ENCODE measurements around the gene BLTP1.

BLTP1 gene

DNA sequence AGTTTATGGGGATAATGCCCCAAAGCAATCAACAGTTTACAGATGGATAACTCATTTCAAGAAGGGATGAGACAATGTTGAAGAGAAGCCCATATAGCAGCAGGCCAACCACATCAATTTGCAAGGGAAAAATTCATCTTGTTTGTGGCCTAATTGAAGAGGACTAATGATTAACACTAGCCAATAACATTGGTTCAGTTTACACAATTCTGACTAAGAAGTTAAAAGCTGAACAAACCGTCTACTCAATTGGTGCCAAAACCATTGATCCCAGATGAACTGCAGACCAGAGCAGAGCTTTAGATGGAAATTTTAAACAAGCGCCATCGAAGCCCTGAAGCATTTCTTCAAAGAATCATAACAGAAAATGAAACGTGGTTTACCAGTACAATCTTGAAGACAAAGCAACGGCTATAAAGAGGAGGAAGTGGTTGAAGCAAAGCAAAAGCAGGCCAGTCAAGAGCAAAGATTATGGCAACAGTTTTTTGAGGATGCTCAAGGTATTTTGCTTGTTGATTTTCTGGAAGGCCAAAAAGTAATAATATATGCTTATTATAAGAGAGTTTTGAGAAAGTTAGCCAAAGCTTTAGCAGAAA, 20.5 kb upstream of the BLTP1 start:
- no peak overlapping the region for H3K27ac ChIP-seq (ENCODE audit: poor library complexity, severe bottlenecking)
- ATAC-seq (ENCODE audit: low read depth), result no peak
- H3K4me3 ChIP-seq (ENCODE audit: severe bottlenecking), result no peak overlapping the region
- H3K9me3 ChIP-seq (ENCODE audit: severe bottlenecking), result peaks cover 2% of the 10 kb centered on the region
- no peak for TF ChIP-seq CTCF (IDR thresholded peaks at IDR 0.05; ENCODE audit: poor library complexity, severe bottlenecking)
- no peak for DNase-seq (ENCODE audit: low spot score)
- no peaks in the 10 kb centered on the region for H3K36me3 ChIP-seq (ENCODE audit: low read depth)
- no peaks in the 10 kb centered on the region for H3K27me3 ChIP-seq (ENCODE audit: insufficient read depth, poor library complexity, severe bottlenecking)
- no peaks in the 10 kb centered on the region for H3K4me1 ChIP-seq (ENCODE audit: insufficient read depth, poor library complexity, severe bottlenecking)

DNA sequence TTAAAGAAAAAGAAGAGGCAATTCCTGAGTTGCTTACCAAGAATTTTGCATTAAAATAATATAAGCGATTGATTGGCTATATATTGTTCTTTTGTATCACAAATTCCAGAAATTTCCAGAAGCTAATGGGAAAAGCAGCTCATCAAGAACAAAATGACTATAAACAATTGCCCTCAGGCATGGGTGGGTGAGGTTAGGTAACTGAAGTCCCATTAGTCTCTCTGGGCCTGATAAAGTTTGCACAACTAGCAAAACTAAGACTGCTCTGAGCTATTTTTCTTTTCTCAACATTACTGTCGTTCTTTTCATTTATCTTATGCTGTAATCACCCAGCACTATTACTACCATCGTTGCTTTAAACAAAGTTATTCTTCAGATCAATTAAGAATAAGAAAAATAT, 19.2 kb upstream of the BLTP1 start:
- H3K36me3 ChIP-seq (ENCODE audit: low read depth), result no peaks in the 10 kb centered on the region
- DNase-seq (ENCODE audit: low spot score), result no peak
- no peak overlapping the region for H3K27ac ChIP-seq (ENCODE audit: poor library complexity, severe bottlenecking)
- H3K9me3 ChIP-seq (ENCODE audit: severe bottlenecking), result peaks cover 2% of the 10 kb centered on the region
- H3K27me3 ChIP-seq (ENCODE audit: insufficient read depth, poor library complexity, severe bottlenecking), result no peaks in the 10 kb centered on the region
- H3K4me3 ChIP-seq (ENCODE audit: severe bottlenecking), result no peak overlapping the region
- no peak for TF ChIP-seq CTCF (IDR thresholded peaks at IDR 0.05; ENCODE audit: poor library complexity, severe bottlenecking)
- ATAC-seq (ENCODE audit: low read depth), result no peak
- H3K4me1 ChIP-seq (ENCODE audit: insufficient read depth, poor library complexity, severe bottlenecking), result no peaks in the 10 kb centered on the region

GRCh38 chr4:122139139-122139538, 13.0 kb upstream of the BLTP1 start:
- no peak overlapping the region for H3K4me3 ChIP-seq (ENCODE audit: severe bottlenecking)
- H3K9me3 ChIP-seq (ENCODE audit: severe bottlenecking), result no peaks in the 10 kb centered on the region
- ATAC-seq (ENCODE audit: low read depth), result no peak
- no peaks in the 10 kb centered on the region for H3K36me3 ChIP-seq (ENCODE audit: low read depth)
- TF ChIP-seq CTCF (IDR thresholded peaks at IDR 0.05; ENCODE audit: poor library complexity, severe bottlenecking), result no peak
- no peaks in the 10 kb centered on the region for H3K27me3 ChIP-seq (ENCODE audit: insufficient read depth, poor library complexity, severe bottlenecking)
- DNase-seq (ENCODE audit: low spot score), result no peak
- no peaks in the 10 kb centered on the region for H3K4me1 ChIP-seq (ENCODE audit: insufficient read depth, poor library complexity, severe bottlenecking)
- no peak overlapping the region for H3K27ac ChIP-seq (ENCODE audit: poor library complexity, severe bottlenecking)

GRCh38 chr4:122140834-122141233, 11.3 kb upstream of the BLTP1 start:
- H3K4me1 ChIP-seq (ENCODE audit: insufficient read depth, poor library complexity, severe bottlenecking), result no peaks in the 10 kb centered on the region
- no peaks in the 10 kb centered on the region for H3K36me3 ChIP-seq (ENCODE audit: low read depth)
- H3K27me3 ChIP-seq (ENCODE audit: insufficient read depth, poor library complexity, severe bottlenecking), result no peaks in the 10 kb centered on the region
- TF ChIP-seq CTCF (IDR thresholded peaks at IDR 0.05; ENCODE audit: poor library complexity, severe bottlenecking), result no peak
- no peaks in the 10 kb centered on the region for H3K9me3 ChIP-seq (ENCODE audit: severe bottlenecking)
- no peak for ATAC-seq (ENCODE audit: low read depth)
- no peak overlapping the region for H3K27ac ChIP-seq (ENCODE audit: poor library complexity, severe bottlenecking)
- H3K4me3 ChIP-seq (ENCODE audit: severe bottlenecking), result no peak overlapping the region
- no peak for DNase-seq (ENCODE audit: low spot score)

GRCh38 chr4:122142687-122143086, 9.4 kb upstream of the BLTP1 start:
- Histone ChIP-seq H3K9me3 (ENCODE audit: severe bottlenecking) (no peaks in the 10 kb centered on the region), H3K4me1 (ENCODE audit: insufficient read depth, poor library complexity, severe bottlenecking) (no peaks in the 10 kb centered on the region), H3K36me3 (ENCODE audit: low read depth) (no peaks in the 10 kb centered on the region), H3K4me3 (ENCODE audit: severe bottlenecking) (no peak overlapping the region), H3K27ac (ENCODE audit: poor library complexity, severe bottlenecking) (no peak overlapping the region), H3K27me3 (ENCODE audit: insufficient read depth, poor library complexity, severe bottlenecking) (no peaks in the 10 kb centered on the region)
- no peak for TF ChIP-seq CTCF (IDR thresholded peaks at IDR 0.05; ENCODE audit: poor library complexity, severe bottlenecking)
- ATAC-seq (ENCODE audit: low read depth) (no peak), DNase-seq (ENCODE audit: low spot score) (no peak)
